AG10803 (cell line): ENCODE results near the gene PTGDR2.

Experiments
- DNase-seq: peaks from one replicate; pipeline ENCODE4 v3.0.0; 2010; ENCODE audit warnings: low read depth
- H3K4me3 ChIP-seq: 2 replicates; pipeline ENCODE4 v1.5.1; 2011; ENCODE audit warnings: mild to moderate bottlenecking, low read length, control low read depth
- CTCF ChIP-seq: conservative IDR thresholded peaks from 2 replicates; pipeline ENCODE4 v1.5.1; 2011; ENCODE audit warnings: mild to moderate bottlenecking, low read length, control low read depth, inconsistent platforms

The PTGDR2 gene

DNA sequence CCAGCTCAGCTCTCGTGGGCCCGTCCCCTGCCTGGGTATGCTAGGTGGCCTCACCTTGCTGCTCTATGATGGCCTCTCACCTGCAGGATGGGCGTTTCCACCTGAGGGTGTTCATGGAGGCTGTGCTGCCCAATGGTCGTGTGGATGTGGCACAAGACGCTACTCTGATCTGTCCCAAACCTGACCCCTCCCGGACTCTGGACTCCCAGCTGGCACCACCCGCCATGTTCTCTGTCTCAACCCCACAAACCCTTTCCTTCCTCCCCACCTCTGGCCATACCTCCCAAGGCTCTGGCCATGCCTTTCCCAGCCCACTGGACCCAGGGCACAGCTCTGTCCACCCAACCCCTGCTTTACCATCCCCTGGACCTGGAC is 13.7 kb upstream of the PTGDR2 start:
- H3K4me3 ChIP-seq: no peak overlapping the region
- no peak for DNase-seq

DNA sequence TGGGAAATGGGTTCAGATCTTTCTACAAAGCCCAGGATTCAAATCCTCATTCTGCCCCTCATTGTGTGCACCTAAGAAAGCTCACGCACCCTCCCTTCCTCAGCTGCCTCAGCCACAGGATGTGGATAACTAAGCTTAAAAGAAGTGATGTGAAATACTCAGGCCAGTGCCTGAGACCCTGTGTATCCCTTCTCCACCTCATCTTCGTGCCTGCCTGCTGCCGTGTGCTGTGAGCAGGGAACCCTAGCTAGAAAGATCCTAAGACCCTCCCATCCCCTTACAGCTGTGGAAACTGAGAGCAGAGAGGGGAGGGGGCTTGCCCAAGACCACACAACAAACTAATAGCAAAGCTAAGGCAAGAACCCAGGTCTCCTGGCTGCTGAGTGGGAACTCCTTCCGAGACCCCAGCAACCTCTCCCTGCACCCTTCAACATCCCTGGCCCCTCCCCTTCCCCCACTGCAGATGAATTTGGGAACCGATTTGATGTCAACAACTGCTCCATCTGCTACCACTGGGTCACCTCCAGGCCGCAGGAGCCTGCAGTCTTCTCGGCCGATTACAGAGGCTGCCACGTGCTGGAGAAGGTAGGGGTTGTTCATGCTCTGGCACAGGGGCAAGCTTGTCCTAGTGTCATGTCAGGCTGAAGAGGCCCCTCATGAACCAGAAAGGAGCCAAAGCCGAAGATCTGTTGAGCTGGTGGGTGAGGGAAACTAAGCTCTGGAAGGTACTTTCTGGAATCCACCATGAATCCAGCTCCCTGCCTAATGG is 13.1 kb upstream of the PTGDR2 start:
- DNase-seq: no peak
- no peak overlapping the region for H3K4me3 ChIP-seq
- no peak for TF ChIP-seq CTCF

More for the DNA sequence above, 13.7 kb upstream of the PTGDR2 start:
- TF ChIP-seq CTCF: no peak

DNA sequence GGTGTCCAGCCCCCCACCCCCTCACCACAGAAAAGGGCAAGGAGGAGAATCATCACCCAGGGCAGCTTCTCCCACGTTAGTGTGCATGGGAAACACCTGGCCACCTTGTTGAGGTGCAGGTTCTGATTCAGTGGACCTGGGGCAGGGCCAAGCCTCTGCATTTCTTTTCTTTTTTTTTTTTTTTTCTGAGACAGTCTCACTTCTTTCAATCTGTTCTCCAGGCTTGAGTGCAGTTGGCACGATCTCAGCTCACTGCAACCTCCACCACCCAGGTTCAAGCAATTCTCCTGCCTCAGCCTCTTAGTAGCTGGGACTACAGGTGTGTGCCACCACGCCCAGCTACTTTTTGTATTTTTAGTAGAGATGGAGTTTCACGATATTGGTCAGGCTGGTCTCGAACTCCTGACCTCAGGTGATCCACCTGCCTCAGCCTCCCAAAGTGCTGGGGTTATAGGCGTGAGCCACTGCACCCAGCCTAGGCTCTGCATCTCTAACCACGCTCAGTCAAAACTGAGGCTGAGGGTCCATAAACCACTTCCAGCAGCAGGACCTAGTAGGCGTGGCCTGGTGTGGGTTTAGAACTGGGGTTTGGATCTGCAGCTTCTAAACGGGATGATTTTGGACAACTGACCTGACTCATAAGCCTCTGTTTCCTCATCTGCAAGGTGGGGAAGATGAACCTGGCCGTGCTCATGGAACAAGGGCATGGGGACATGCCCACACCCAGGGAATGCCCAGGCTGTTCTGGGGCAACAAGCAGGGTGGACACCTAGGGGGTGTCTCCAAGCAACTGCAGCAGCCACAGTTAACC is 12.3 kb upstream of the PTGDR2 start:
- DNase-seq: no peak
- no peak overlapping the region for H3K4me3 ChIP-seq
- TF ChIP-seq CTCF: no peak

- no peak for DNase-seq
- TF ChIP-seq CTCF: no peak
- H3K4me3 ChIP-seq: no peak within 1 kb of the TSS
Observed at GRCh38 chr11:60866911-60867870, 11.4 kb upstream of the PTGDR2 start, which contains the start of gene ZP1. TSS of gene ZP1 (plus strand) at chr11:60867542. CDS start at chr11:60867562, 20 bp downstream.

GRCh38 chr11:60864856-60865513 is 9.2 kb upstream of the PTGDR2 start:
- no peak for DNase-seq
- TF ChIP-seq CTCF: no peak

DNA sequence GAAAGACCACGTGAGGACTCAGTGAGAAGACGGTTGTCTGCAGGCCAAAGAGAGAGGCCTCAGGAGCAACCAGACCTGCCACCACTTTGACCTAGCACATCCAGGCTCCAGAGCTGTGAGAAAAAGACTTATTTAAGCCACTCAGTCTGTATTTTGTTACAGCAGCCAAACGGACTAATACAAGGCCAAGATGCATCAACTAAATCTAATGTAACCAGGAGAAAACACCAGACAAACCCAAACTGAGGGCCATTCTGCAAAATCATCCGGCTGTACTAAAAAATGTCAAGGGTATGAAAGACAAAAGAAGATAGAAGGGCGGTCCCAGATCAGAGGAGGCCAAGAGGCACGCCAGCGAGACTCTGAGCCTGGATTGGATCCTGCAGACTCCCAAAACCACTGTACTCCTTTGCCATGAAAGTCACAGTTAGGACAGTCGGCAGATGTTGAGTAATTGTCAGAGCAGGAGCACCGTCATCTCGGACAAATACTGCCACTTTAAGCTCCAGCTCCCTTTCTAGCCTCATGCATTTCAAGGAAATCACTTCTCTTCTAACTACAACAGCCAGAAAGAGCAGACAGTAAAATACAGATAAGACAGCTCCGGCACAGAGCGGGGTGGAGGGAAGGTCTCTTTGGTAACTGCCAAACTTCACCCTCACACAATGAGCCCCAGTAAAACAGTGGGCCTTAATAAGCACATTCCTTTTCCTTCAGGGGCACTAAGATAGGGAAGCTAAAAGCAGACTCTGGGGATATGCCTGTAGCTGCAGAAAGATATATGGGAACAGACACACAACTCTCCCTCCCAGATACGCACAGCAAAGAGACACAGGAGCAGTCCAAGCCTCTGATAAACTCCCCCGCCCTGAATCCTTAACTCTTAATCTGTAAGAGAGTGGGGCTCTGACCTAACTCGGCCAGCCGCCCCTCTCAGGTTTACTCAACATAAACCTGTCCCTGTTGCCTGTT is 8.1 kb upstream of the PTGDR2 start:
- no peak for TF ChIP-seq CTCF
- H3K4me3 ChIP-seq: no peak overlapping the region
- DNase-seq: no peak

More at GRCh38 chr11:60864856-60865513, 9.2 kb upstream of the PTGDR2 start:
- H3K4me3 ChIP-seq: no peak overlapping the region
